Subcutaneous adipose tissue (tissue), 4 donors: Measurements from ENCODE around the gene SKP2. TPM values are rescaled to one million over a fixed set of nuclear protein-coding genes. Genes with fewer than 3 reads are reported as not detected.

Experiments used
- total RNA-seq, 4 donors: library from RNA; depleted of rRNA; stranded (reverse); fragments of >200 nt; gene quantifications; one replicate each; pipeline ENCODE4 v1.1.0, GENCODE V29; 2016
- TF ChIP-seq, protein P1 (sequence below): fragments of 450-650 bp; IDR thresholded peaks from one replicate; pipeline ENCODE4 v1.5.1; 2016; ENCODE audit warnings: low read depth, mild to moderate bottlenecking, control low read depth, antibody characterized with exemption, moderate library complexity

The SKP2 gene
- total RNA-seq, 4 donors from 2014 or later = 12.1 to 13.5 (median 12.9) TPM

DNA sequence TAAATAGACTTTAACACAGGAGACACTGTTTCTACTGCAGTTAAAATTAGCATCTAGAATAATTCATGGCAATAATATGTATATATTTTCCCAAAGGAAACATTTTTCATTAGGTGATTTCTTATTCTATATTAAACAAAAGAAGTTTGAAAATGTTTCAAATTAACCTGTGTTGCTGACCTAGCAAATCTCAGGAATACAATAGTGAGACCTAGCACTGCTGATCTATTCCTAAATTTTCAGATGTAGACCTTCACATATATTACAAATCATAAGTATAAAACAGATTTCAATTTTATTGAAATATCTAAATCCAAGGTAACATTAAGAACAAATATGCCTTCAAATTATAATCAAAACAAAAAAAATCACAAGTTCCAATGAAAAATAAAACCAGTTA, 15.3 kb upstream of the SKP2 start:
- TF ChIP-seq, protein P1, sequence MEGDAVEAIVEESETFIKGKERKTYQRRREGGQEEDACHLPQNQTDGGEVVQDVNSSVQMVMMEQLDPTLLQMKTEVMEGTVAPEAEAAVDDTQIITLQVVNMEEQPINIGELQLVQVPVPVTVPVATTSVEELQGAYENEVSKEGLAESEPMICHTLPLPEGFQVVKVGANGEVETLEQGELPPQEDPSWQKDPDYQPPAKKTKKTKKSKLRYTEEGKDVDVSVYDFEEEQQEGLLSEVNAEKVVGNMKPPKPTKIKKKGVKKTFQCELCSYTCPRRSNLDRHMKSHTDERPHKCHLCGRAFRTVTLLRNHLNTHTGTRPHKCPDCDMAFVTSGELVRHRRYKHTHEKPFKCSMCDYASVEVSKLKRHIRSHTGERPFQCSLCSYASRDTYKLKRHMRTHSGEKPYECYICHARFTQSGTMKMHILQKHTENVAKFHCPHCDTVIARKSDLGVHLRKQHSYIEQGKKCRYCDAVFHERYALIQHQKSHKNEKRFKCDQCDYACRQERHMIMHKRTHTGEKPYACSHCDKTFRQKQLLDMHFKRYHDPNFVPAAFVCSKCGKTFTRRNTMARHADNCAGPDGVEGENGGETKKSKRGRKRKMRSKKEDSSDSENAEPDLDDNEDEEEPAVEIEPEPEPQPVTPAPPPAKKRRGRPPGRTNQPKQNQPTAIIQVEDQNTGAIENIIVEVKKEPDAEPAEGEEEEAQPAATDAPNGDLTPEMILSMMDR = no peak

DNA sequence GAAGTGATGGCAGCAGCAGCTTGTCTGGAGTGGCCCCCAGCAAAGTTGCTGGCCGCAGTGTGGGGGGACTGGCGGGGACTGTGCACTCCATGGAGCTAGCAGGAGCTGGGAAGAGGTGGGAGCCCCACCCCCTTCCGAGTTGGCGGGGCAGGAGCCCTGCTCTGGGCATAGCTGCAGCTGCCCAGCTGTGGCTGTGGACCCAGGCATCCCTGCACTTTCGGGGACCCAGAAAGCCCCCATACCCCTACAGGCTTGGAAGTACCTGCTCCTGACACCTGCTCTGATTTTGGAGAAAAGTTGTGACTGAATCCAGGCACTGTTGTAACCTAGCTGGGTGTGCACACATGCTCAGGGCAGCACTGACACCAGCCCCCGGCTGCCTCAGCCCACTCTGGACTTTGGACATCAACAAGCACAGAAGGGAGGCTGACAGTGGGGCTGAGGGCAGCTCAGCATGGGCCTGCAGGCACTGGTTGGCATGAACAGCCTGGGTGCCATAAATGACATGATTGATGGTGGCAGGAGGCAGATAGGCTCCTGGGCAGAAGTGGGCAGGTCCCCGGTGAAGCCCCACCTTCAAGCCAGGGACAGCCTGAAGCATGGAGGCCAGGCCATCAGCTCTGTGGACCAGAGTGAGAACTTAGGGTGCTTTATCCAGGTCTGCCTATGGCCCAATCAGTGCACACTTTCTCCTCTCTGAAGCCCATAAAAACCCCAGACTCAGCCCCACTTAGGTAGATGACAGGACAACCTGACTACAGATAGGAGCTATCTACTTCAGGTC, 12.8 kb upstream of the SKP2 start:
- TF ChIP-seq, protein P1 = no peak

DNA sequence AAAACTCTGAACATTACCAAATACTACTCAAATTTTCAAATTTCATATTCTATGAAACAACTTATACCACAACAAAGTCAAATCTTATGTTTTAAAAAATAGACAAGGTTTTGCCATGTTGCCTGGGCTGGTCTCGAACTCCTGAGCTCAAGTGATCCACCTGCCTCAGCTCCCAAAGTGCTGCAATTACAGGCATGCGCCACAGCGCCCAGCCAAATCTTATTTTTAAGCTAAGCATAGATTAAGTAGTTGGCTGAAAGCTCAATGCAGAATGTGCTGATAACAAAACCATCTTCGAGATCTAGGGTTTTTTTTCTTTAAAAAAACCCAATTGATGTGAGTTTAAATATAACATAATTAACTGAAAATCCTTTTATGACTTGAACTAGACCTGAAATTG, 6.6 kb upstream of the SKP2 start:
- TF ChIP-seq, protein P1 = no peak

DNA sequence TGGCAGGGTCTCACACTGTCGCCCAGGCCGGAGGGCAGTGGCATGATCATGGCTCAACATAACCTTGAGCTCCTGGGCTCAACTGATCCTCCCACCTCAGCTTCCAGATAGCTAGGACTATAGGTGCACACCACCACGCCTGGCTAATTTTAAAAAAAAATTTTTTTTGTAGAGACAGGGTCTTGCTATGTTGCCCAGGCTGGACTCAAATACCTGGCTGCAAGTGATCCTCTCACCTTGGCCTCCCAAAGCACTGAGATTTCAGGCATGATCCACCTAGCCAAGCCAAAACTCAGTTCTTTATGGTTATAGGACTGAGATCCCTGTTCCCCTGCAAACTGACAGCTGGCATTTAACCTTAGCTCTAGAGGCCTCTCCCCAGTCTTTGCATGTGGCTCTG, 5.5 kb upstream of the SKP2 start:
- TF ChIP-seq, protein P1 = no peak

DNA sequence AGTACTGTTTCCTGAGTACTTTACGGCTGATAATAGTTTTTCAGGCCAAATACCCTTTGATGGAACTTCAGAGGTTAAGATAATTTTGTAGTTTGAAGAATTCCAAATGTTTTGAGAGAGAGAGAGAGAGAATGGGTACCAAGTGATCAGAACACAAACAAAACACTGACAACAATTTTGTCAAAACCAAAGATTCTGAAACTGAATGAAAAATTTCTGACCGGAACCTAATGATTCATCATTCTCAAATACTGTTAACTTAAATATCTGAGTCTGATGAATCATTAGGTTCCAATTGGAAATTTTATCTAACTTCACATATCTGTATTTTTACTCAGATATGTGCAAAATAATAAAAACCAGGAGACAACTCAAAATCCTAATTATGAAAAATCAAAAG, 4.2 kb upstream of the SKP2 start:
- TF ChIP-seq, protein P1 = no peak

DNA sequence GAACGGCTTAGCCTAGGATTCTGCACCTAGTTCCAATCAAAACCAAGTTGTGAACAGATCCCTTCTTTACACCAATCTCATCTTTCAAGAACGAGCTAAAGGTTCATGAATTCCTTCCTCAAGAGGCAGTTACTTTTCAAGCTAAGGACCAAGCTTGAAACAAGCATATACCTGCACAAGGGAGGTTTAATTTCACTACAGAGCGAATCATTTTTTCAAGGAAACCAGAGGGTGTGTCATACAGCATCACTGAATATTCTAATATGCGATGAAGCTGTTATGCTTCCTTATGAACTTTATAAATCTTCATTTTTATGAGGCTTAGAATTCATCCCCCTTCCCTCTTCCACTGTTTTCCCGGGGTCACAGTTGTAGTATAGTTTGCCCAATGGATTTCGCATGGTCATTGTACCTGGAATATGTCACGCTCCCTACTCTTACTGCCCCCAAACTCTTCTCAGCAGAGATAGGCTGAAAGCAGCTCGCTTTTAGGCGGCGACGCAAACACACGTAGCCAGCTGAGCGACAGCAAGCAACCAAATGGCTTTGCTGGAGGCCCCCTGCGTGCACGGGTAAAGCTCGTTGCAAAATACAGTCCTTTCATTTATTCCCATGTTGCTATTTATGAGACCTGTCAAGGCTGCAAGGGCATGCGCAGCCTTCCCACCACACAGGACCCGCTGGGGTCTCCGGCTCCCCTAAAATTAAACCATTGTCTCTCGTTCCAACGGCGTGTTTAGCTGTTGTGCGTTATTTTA, 1.1 kb upstream of the SKP2 start:
- TF ChIP-seq, protein P1 = no peak
